Measurements from ENCODE around the gene METAP1. TPM values are rescaled to one million over a fixed set of nuclear protein-coding genes. Genes with fewer than 3 reads are reported as not detected.

Gene METAP1
- total and polyA plus RNA-seq, 2 of the 8 experiments (the other 6 are each of a cell fraction or from before 2014, with no cell fraction given): 50.6 to 85.2 TPM

DNA sequence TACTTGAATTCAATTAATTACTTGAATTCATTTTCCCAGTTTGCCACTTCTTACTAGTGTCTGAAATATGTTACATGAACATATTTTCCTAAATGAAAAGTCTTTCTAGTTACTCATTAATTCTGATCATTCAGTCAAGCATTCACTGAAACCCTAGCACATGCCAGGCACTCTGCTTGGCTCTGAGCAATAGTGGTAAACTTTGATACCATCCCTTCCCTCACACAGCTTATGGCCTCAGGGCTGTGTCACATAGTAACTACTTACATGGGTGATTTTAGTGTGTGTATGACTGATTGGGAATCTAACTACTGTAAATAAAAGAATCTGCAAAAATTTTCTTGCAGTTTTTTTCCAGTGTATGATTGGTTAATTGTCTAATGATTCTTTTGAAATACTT is 32.7 kb downstream of the METAP1 start (continued):
- TF ChIP-seq, protein P1, sequence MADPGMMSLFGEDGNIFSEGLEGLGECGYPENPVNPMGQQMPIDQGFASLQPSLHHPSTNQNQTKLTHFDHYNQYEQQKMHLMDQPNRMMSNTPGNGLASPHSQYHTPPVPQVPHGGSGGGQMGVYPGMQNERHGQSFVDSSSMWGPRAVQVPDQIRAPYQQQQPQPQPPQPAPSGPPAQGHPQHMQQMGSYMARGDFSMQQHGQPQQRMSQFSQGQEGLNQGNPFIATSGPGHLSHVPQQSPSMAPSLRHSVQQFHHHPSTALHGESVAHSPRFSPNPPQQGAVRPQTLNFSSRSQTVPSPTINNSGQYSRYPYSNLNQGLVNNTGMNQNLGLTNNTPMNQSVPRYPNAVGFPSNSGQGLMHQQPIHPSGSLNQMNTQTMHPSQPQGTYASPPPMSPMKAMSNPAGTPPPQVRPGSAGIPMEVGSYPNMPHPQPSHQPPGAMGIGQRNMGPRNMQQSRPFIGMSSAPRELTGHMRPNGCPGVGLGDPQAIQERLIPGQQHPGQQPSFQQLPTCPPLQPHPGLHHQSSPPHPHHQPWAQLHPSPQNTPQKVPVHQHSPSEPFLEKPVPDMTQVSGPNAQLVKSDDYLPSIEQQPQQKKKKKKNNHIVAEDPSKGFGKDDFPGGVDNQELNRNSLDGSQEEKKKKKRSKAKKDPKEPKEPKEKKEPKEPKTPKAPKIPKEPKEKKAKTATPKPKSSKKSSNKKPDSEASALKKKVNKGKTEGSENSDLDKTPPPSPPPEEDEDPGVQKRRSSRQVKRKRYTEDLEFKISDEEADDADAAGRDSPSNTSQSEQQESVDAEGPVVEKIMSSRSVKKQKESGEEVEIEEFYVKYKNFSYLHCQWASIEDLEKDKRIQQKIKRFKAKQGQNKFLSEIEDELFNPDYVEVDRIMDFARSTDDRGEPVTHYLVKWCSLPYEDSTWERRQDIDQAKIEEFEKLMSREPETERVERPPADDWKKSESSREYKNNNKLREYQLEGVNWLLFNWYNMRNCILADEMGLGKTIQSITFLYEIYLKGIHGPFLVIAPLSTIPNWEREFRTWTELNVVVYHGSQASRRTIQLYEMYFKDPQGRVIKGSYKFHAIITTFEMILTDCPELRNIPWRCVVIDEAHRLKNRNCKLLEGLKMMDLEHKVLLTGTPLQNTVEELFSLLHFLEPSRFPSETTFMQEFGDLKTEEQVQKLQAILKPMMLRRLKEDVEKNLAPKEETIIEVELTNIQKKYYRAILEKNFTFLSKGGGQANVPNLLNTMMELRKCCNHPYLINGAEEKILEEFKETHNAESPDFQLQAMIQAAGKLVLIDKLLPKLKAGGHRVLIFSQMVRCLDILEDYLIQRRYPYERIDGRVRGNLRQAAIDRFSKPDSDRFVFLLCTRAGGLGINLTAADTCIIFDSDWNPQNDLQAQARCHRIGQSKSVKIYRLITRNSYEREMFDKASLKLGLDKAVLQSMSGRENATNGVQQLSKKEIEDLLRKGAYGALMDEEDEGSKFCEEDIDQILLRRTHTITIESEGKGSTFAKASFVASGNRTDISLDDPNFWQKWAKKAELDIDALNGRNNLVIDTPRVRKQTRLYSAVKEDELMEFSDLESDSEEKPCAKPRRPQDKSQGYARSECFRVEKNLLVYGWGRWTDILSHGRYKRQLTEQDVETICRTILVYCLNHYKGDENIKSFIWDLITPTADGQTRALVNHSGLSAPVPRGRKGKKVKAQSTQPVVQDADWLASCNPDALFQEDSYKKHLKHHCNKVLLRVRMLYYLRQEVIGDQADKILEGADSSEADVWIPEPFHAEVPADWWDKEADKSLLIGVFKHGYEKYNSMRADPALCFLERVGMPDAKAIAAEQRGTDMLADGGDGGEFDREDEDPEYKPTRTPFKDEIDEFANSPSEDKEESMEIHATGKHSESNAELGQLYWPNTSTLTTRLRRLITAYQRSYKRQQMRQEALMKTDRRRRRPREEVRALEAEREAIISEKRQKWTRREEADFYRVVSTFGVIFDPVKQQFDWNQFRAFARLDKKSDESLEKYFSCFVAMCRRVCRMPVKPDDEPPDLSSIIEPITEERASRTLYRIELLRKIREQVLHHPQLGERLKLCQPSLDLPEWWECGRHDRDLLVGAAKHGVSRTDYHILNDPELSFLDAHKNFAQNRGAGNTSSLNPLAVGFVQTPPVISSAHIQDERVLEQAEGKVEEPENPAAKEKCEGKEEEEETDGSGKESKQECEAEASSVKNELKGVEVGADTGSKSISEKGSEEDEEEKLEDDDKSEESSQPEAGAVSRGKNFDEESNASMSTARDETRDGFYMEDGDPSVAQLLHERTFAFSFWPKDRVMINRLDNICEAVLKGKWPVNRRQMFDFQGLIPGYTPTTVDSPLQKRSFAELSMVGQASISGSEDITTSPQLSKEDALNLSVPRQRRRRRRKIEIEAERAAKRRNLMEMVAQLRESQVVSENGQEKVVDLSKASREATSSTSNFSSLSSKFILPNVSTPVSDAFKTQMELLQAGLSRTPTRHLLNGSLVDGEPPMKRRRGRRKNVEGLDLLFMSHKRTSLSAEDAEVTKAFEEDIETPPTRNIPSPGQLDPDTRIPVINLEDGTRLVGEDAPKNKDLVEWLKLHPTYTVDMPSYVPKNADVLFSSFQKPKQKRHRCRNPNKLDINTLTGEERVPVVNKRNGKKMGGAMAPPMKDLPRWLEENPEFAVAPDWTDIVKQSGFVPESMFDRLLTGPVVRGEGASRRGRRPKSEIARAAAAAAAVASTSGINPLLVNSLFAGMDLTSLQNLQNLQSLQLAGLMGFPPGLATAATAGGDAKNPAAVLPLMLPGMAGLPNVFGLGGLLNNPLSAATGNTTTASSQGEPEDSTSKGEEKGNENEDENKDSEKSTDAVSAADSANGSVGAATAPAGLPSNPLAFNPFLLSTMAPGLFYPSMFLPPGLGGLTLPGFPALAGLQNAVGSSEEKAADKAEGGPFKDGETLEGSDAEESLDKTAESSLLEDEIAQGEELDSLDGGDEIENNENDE (IDR thresholded peaks at IDR 0.05; ENCODE audit: insufficient replicate concordance, low read length): no peak
- TF ChIP-seq KDM5A (IDR thresholded peaks at IDR 0.05; ENCODE audit: low read length): no peak
- TF ChIP-seq ASH2L (IDR thresholded peaks at IDR 0.05; ENCODE audit: low read length): no peak
- TF ChIP-seq SIRT6 (IDR thresholded peaks at IDR 0.05; ENCODE audit: low read length): no peak
- no peak for TF ChIP-seq TAF7 (optimal IDR thresholded peaks at IDR 0.05; ENCODE audit: borderline replicate concordance, low read depth, low read length)
- TF ChIP-seq SP4 (IDR thresholded peaks at IDR 0.05; ENCODE audit: low read length): no peak
- TF ChIP-seq EZH2 (IDR thresholded peaks at IDR 0.05; ENCODE audit: low read depth, low read length, severe bottlenecking): no peak
- no peak for TF ChIP-seq BACH1 (IDR thresholded peaks at IDR 0.05; ENCODE audit: low read length)
- no peak for TF ChIP-seq RXRA (IDR thresholded peaks at IDR 0.05; ENCODE audit: insufficient read depth, low read depth, low read length)
- TF ChIP-seq, protein P2, sequence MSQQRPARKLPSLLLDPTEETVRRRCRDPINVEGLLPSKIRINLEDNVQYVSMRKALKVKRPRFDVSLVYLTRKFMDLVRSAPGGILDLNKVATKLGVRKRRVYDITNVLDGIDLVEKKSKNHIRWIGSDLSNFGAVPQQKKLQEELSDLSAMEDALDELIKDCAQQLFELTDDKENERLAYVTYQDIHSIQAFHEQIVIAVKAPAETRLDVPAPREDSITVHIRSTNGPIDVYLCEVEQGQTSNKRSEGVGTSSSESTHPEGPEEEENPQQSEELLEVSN (IDR thresholded peaks at IDR 0.05): no peak
- TF ChIP-seq, protein P3, sequence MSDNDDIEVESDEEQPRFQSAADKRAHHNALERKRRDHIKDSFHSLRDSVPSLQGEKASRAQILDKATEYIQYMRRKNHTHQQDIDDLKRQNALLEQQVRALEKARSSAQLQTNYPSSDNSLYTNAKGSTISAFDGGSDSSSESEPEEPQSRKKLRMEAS (IDR thresholded peaks at IDR 0.05): no peak
